Neural cell (in vitro differentiated cells): ENCODE measurements around the gene IGSF11. TPM values are rescaled to one million over a fixed set of nuclear protein-coding genes. Genes with fewer than 3 reads are reported as not detected.

Source experiments
- H2AFZ ChIP-seq: fragments of 200-600, 300-800 bp; sonication (generic), shearing (Covaris generic); 2 replicates; pipeline ENCODE4 v1.6.0; 2014; ENCODE audit warnings: low read depth, mild to moderate bottlenecking, antibody characterized with exemption, low read length, moderate library complexity
- H3F3A ChIP-seq: fragments of 200-600 bp; shearing (Covaris generic); 2 replicates; pipeline ENCODE4 v1.6.1; 2016; ENCODE audit warnings: mild to moderate bottlenecking, moderate library complexity, mixed read lengths, antibody characterized with exemption, low read length; ENCODE audit not compliant: insufficient read depth, poor library complexity, severe bottlenecking
- H3K27ac ChIP-seq: fragments of 200-600, 300-800 bp; sonication (generic), shearing (Covaris generic); 2 replicates; pipeline ENCODE4 v1.5.1; 2014; ENCODE audit warnings: mild to moderate bottlenecking, low read length, moderate library complexity
- H3K27me3 ChIP-seq: fragments of 300-800, 200-600 bp; sonication (generic), shearing (Covaris generic); 2 replicates; pipeline ENCODE4 v1.6.0; 2014; ENCODE audit warnings: mild to moderate bottlenecking, low read depth, low read length, moderate library complexity; ENCODE audit not compliant: insufficient read depth
- H3K36me3 ChIP-seq: fragments of 300-800, 200-600 bp; sonication (generic), shearing (Covaris generic); 2 replicates; pipeline ENCODE4 v1.5.1; 2014; ENCODE audit warnings: mild to moderate bottlenecking, antibody characterized with exemption, low read length, moderate library complexity; ENCODE audit not compliant: insufficient read depth
- H3K4me2 ChIP-seq: fragments of 300-800, 200-600 bp; sonication (generic), shearing (Covaris generic); 2 replicates; pipeline ENCODE4 v1.6.0; 2014; ENCODE audit warnings: mild to moderate bottlenecking, low read length
- H3K4me3 ChIP-seq: fragments of 300-800, 200-600 bp; sonication (generic), shearing (Covaris generic); 2 replicates; pipeline ENCODE4 v1.5.1; 2014; ENCODE audit warnings: mild to moderate bottlenecking, low read length, moderate library complexity
- H3K79me2 ChIP-seq: fragments of 200-600 bp; shearing (Covaris generic); replicated peaks from 2 replicates; pipeline ENCODE4 v1.6.0; 2014; ENCODE audit warnings: mild to moderate bottlenecking, low read length, moderate library complexity; ENCODE audit not compliant: insufficient read depth
- H3K9ac ChIP-seq: fragments of 300-800, 200-600 bp; sonication (generic), shearing (Covaris generic); 2 replicates; pipeline ENCODE4 v1.6.1; 2016; ENCODE audit warnings: mild to moderate bottlenecking, low read length, mixed read lengths
- H3K9me2 ChIP-seq: fragments of 200-600 bp; shearing (Covaris generic); 2 replicates; pipeline ENCODE4 v1.6.1; 2016; ENCODE audit warnings: mild to moderate bottlenecking, low read length, mixed read lengths; ENCODE audit not compliant: insufficient read depth
- H3K9me3 ChIP-seq: fragments of 200-600, 300-800 bp; sonication (generic), shearing (Covaris generic); 2 replicates; pipeline ENCODE4 v1.6.1; 2016; ENCODE audit warnings: mild to moderate bottlenecking, mixed run types, low read length, moderate library complexity, mixed read lengths
- H4K20me1 ChIP-seq: fragments of 200-600 bp; shearing (Covaris generic); 2 replicates; pipeline ENCODE4 v1.6.1; 2016; ENCODE audit warnings: mild to moderate bottlenecking, mixed run types; ENCODE audit not compliant: insufficient read depth
- EP300 ChIP-seq: fragments of 450-650 bp; conservative IDR thresholded peaks from 2 replicates; pipeline ENCODE4 v1.6.1; 2014; ENCODE audit warnings: antibody characterized with exemption, mild to moderate bottlenecking, moderate library complexity; ENCODE audit not compliant: poor library complexity, severe bottlenecking
- EZH2 ChIP-seq: fragments of 200-600, 300-800 bp; shearing (Covaris generic), sonication (generic); IDR thresholded peaks from 2 replicates; pipeline ENCODE4 v1.6.1; 2014; ENCODE audit warnings: antibody characterized with exemption, low read length, borderline replicate concordance, mild to moderate bottlenecking; ENCODE audit not compliant: insufficient read depth, poor library complexity, severe bottlenecking
- MXI1 ChIP-seq: fragments of 450-650 bp; conservative IDR thresholded peaks from 2 replicates; pipeline ENCODE4 v1.6.1; 2014; ENCODE audit warnings: antibody characterized with exemption, mild to moderate bottlenecking; ENCODE audit not compliant: poor library complexity, severe bottlenecking
- POLR2AphosphoS5 ChIP-seq: IDR thresholded peaks from 2 replicates; pipeline ENCODE4 v1.6.1; 2012
- RAD21 ChIP-seq: fragments of 450-650 bp; conservative IDR thresholded peaks from 2 replicates; pipeline ENCODE4 v1.6.1; 2014; ENCODE audit warnings: antibody characterized with exemption, mild to moderate bottlenecking, moderate library complexity
- SMC3 ChIP-seq: fragments of 450-650 bp; conservative IDR thresholded peaks from 2 replicates; pipeline ENCODE4 v1.6.1; 2014; ENCODE audit warnings: antibody characterized with exemption, mild to moderate bottlenecking, moderate library complexity; ENCODE audit not compliant: poor library complexity
- TAF1 ChIP-seq: IDR thresholded peaks from 2 replicates; pipeline ENCODE4 v1.6.1; 2012; ENCODE audit warnings: low read depth
- polyA plus RNA-seq: library from polyadenylated mRNA; depleted of rRNA; stranded (reverse); fragments of >200 nt; gene quantifications from 2 replicates; pipeline ENCODE4 v1.2.3, GENCODE V29; 2014
- TF ChIP-seq, protein P1 (sequence below): fragments of 450-650 bp; IDR thresholded peaks from 2 replicates; pipeline ENCODE4 v1.5.1; 2014; ENCODE audit warnings: antibody characterized with exemption, mild to moderate bottlenecking, moderate library complexity; ENCODE audit not compliant: poor library complexity, severe bottlenecking
- TF ChIP-seq, protein P2 (sequence below): IDR thresholded peaks from 2 replicates; pipeline ENCODE4 v1.6.1; 2012; ENCODE audit warnings: borderline replicate concordance

The IGSF11 gene
- polyA plus RNA-seq, 1 donor from 2014 or later, result 1.2 TPM

DNA sequence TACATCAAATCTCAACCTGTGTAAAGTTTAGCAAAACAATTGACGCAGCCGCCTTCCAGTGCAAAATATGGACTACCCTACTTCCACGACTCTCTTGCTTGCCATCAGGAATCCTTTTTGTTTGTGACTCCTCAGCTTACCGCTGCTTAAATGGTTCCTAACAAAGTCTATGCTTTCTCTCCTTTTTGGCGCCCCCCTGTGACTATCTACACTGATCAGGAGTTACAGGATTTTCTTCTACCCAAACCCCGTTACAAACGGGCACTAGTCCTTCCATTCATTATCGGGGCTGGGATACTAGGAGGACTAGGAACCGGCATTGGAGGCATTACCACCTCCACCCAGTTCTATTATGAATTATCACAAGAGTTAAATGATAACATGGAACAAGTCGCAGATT, 184.0 kb downstream of the IGSF11 start:
- Histone ChIP-seq H3K9me2 (no peaks in the 10 kb centered on the region), H2AFZ (no peak overlapping the region), H3F3A (no peaks in the 10 kb centered on the region), H3K36me3 (no peaks in the 10 kb centered on the region), H3K27me3 (no peaks in the 10 kb centered on the region), H3K27ac (no peak overlapping the region), H3K4me2 (no peak overlapping the region), H3K4me3 (no peak overlapping the region), H3K9ac (no peak overlapping the region), H4K20me1 (no peaks in the 10 kb centered on the region), H3K79me2 (no peaks in the 10 kb centered on the region), H3K9me3 (no peaks in the 10 kb centered on the region)
- no peak for TF ChIP-seq SMC3
- no peak for TF ChIP-seq MXI1
- TF ChIP-seq, protein P1, sequence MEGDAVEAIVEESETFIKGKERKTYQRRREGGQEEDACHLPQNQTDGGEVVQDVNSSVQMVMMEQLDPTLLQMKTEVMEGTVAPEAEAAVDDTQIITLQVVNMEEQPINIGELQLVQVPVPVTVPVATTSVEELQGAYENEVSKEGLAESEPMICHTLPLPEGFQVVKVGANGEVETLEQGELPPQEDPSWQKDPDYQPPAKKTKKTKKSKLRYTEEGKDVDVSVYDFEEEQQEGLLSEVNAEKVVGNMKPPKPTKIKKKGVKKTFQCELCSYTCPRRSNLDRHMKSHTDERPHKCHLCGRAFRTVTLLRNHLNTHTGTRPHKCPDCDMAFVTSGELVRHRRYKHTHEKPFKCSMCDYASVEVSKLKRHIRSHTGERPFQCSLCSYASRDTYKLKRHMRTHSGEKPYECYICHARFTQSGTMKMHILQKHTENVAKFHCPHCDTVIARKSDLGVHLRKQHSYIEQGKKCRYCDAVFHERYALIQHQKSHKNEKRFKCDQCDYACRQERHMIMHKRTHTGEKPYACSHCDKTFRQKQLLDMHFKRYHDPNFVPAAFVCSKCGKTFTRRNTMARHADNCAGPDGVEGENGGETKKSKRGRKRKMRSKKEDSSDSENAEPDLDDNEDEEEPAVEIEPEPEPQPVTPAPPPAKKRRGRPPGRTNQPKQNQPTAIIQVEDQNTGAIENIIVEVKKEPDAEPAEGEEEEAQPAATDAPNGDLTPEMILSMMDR, result no peak
- TF ChIP-seq EZH2, result no peak
- no peak for TF ChIP-seq EP300
- TF ChIP-seq RAD21, result no peak
- TF ChIP-seq, protein P2, sequence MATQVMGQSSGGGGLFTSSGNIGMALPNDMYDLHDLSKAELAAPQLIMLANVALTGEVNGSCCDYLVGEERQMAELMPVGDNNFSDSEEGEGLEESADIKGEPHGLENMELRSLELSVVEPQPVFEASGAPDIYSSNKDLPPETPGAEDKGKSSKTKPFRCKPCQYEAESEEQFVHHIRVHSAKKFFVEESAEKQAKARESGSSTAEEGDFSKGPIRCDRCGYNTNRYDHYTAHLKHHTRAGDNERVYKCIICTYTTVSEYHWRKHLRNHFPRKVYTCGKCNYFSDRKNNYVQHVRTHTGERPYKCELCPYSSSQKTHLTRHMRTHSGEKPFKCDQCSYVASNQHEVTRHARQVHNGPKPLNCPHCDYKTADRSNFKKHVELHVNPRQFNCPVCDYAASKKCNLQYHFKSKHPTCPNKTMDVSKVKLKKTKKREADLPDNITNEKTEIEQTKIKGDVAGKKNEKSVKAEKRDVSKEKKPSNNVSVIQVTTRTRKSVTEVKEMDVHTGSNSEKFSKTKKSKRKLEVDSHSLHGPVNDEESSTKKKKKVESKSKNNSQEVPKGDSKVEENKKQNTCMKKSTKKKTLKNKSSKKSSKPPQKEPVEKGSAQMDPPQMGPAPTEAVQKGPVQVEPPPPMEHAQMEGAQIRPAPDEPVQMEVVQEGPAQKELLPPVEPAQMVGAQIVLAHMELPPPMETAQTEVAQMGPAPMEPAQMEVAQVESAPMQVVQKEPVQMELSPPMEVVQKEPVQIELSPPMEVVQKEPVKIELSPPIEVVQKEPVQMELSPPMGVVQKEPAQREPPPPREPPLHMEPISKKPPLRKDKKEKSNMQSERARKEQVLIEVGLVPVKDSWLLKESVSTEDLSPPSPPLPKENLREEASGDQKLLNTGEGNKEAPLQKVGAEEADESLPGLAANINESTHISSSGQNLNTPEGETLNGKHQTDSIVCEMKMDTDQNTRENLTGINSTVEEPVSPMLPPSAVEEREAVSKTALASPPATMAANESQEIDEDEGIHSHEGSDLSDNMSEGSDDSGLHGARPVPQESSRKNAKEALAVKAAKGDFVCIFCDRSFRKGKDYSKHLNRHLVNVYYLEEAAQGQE, result no peak
- TF ChIP-seq TAF1, result no peak
- TF ChIP-seq POLR2AphosphoS5, result no peak

Other genes starting within 250 kb of the IGSF11 start
- not detected in 2 replicates for gene TEX55, start 111.3 kb upstream of the IGSF11 start, polyA plus RNA-seq
- not detected in 2 replicates for gene UPK1B, start 138.8 kb upstream of the IGSF11 start, polyA plus RNA-seq
- 11.8 and 12.0 TPM in 2 replicates for gene B4GALT4, start 206.0 kb upstream of the IGSF11 start, polyA plus RNA-seq